ENCODE data around the gene CYP27C1.

GRCh38 chr2:127225186-127225960 lies 5.3 kb upstream of the CYP27C1 start:
- TF ChIP-seq CTCF (IDR thresholded peaks at IDR 0.05) (no peak), POLR2A (IDR thresholded peaks at IDR 0.05) (no peak)
